Frontal cortex (tissue), 4 donors: ENCODE data around the gene RASAL2. TPM values are rescaled to one million over a fixed set of nuclear protein-coding genes. Genes with fewer than 3 reads are reported as not detected.

Source experiments
- DNase-seq, 2 donors: peaks; one replicate each; pipeline ENCODE4 v3.0.0; 2012; ENCODE audit warnings: low spot score in 2 of 2
- FAIRE-seq: peaks from 2 replicates; lab custom pipeline; 2012; peaks lifted over from hg19 to GRCh38; lab: Jason Lieb, UNC
- small RNA-seq: library from RNA; depleted of rRNA; stranded (forward); fragments of <200 nt; gene quantifications from one replicate; pipeline ENCODE3, GENCODE V24; 2014
- total RNA-seq: library from RNA; depleted of rRNA; stranded (reverse); fragments of >200 nt; gene quantifications from one replicate; pipeline ENCODE4 v1.2.3, GENCODE V29; 2014
- donor health status: control.
- donor health status: control.
- donor health status: control.

RASAL2 gene
- total RNA-seq, 1 donor from 2014 or later, result 28.9 TPM

- DNase-seq (no peak), FAIRE-seq (no peak)
Measured at GRCh38 chr1:178513278-178513983, 419.5 kb downstream of the RASAL2 start.

- DNase-seq (no peak), FAIRE-seq (no peak)
Measured at GRCh38 chr1:178516110-178516509, 422.2 kb downstream of the RASAL2 start.

DNA sequence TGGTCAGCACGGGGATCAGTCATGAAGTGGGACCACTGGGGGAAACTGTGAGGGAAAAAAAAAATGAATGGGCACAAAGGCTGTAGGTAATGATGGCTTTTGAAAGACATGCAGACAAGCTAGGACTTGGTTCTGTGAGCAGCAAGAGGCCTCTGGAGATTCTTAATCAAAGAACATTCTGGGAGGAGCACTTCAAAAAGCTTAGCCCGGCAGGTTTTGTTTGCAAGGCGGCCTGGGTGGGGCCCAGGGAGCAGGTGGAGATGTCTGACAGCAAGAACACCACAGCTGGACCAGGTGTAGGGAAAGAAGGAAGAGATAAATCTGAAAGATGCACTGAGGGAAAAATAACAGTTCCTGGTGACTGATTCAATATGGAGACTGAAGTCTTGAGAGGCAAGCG is 425.0 kb downstream of the RASAL2 start:
- FAIRE-seq, result no peak

GRCh38 chr1:178520803-178521202 is 426.9 kb downstream of the RASAL2 start:
- no peak for DNase-seq
- FAIRE-seq, result no peak

More for the DNA sequence above, 425.0 kb downstream of the RASAL2 start:
- no peak for DNase-seq

DNA sequence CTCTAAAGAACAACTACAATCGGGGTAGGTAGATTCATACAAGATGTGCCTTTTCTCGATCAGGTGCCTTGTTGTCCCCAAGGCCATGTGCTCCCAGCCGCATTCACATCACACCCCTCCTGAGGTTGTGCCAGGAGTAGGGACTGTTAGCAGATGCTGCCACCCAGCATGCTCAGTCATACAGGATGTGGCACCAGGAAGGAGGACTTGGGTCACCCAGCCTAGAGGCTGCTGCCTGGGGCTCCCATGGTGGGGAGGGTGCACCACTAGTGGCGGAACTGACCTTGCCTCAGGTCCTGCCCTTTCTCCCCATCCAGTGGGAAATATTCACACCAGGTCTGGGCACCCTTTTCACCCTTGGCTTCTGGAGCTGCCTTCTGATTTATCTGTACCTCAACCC is 427.3 kb downstream of the RASAL2 start:
- DNase-seq, result no peak
- no peak for FAIRE-seq

DNA sequence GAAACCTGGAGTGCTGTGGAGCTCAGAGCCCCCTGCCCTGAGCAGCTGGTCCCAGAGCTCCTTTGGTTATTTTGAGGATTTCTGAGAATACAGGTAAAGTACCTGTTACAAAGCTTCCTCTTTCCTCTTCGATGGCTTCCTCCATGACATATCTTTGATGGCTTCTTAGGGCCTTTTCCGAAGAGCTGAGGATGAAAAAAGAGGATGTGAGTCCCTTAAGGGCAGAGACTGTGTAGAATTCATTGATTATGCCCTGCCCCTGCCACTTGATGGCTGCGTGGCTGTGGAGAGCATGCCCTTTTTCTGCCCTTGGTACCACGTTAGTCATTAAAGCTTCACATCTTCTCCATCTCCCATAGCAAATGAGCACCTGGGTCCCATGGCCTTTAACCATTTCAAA is 433.2 kb downstream of the RASAL2 start:
- no peak for FAIRE-seq

DNA sequence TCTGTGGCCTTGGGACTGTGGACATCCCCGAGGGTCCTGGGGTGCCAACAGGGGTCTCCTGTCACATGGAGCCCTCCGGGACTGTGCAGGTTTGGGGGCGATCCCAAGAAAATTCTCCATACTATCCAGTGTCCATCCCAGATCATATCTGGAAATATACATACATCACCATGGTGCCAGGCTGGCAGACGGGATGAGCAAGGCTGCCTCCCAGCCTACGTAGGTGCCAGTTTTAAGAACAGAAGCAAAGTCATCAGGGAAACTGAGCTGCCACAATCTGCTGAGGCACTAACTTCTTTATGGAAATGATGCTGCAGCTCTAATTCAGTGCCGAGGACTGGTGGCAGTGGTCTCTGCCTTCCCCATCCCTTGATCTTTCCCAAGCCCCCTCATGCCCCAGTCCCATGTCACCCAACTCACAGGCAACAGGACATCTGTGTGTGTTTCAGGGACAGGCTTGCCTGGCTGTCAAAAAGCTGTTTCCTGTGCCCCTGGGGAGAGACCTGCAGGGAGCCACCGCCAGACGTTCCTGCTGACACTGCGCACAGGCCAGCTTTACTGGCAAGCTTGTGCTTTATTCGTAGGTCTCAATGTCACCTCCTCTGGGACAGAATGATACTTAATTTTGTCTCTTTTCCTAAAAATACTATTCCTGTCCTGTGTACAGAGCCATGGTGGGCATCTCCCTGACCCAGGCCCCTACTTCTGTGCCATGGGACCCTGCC is 434.5 kb downstream of the RASAL2 start:
- DNase-seq (no peak), FAIRE-seq (no peak)

More for the DNA sequence above, 433.2 kb downstream of the RASAL2 start:
- DNase-seq, result no peak

- FAIRE-seq (no peak), DNase-seq (no peak)
Measured at GRCh38 chr1:178528953-178529335, 435.0 kb downstream of the RASAL2 start.

- DNase-seq (no peak), FAIRE-seq (no peak)
Measured at GRCh38 chr1:178529364-178530036, 435.6 kb downstream of the RASAL2 start.

DNA sequence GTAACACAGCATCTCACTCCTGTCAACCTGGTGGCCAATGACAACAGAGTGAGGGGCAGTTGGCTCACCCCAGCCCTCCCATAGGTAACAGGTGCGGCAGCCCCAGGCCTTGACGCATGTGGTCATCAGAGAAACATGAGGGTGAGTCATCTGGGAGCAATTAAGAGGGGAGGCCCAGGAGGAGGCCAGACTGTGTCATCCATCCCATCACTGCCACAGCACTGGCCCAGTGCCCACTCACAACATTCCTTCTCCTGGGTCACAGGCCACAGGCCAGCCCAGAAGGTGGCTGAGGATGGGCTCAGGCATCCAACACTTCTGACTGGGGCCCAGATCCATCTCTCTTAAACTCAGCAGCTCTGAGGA is 436.1 kb downstream of the RASAL2 start:
- FAIRE-seq, result no peak
- DNase-seq, result no peak

- DNase-seq (no peak), FAIRE-seq (no peak)
Measured at GRCh38 chr1:178530502-178530901, 436.6 kb downstream of the RASAL2 start.

DNA sequence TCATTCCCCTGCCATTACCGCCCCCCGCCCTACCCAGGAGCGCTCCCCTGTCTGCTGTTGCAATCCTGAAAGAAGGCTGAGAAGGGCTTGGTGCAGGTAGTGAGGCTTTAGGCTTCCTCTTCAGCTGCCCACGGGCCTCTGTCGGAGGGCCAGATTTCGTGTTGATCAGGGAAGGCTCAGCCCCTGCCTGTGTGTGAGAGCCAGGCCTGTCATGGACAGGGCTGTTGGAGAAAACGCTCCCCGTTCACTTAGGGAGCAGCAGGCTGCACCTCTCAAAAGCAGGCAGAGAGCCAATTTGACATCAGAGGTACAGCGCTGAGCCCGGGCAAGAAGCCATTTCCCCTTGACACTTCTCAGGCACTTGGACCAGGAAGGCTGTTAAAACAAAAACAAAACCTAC is 438.0 kb downstream of the RASAL2 start:
- FAIRE-seq (no peak), DNase-seq (no peak)

DNA sequence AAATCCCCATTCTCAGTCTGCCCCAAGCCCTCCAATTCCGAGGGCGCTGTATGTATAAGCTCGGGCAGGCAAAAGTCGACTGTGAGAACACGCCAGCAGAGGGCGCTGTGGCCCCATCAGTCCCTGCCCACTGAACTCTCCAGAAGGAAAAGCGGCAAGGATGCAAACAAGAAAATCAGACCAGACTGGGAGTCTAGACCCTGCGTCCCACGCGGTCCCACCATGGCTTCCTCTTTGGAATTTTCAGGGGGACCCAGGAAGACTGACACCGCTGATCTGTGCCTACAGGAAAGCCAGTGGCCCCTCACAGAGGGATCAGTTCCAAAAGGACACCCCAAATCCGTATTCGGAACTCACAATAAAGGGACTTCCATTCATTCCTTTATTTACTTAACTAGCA is 438.5 kb downstream of the RASAL2 start:
- FAIRE-seq (no peak), DNase-seq (peak; percentile 56 to 83)

- FAIRE-seq (no peak), DNase-seq (no peak)
Measured at GRCh38 chr1:178533121-178533946, 439.4 kb downstream of the RASAL2 start.

Small RNA genes lying within 50 kb of the gene (small RNA-seq; reads per million reads assigned to genes)
- gene RF00017, result not detected

Other genes starting within 250 kb of the RASAL2 start
- gene SEC16B, start 124.0 kb upstream of the RASAL2 start, total RNA-seq, result not detected